C4-2B (cell line): ENCODE data around the gene SHQ1.

Experiments used
- ZFX ChIP-seq: fragments of 450-650 bp; IDR thresholded peaks from 2 replicates; pipeline ENCODE4 v1.6.1; 2017
- TF ChIP-seq, protein P1 (sequence below): fragments of 450-650 bp; conservative IDR thresholded peaks from 2 replicates; pipeline ENCODE4 v1.5.1; 2017; ENCODE audit warnings: mild to moderate bottlenecking

DNA sequence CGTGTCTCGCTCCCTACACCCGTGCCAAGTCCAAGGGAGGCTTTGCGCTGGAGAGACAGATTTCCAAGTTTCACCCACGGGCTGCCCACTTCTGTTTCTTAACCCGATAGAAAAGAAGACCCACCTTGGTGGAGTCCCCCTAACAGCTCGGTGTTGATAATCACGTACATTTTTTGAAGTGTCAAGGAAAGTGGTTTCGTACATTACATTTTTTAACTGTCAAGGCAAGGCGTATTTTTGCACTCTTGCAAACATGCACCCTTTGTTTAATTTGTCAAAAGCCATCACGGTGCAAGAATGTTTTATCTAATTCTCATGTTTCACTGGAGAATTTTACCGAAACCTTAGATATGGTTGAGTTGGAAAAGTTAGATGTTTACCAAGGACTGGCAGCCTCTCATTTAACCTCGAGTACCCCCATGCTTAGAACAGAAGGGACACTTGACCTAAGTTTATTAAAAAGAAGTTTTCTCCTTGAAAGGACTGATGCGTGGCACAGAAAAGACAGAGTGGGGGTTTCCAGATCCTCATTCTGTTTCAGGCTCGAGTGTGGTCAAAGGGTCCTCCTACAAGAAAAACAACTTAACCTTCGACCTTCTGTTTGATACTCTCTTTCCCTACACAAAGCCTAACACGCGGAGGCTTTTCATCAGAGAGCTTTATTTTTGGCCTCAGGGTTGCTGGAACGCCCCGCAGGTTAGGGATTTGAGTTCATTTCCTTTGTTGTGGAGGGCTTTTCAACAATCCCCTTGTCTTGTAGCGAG, 40.5 kb upstream of the SHQ1 start:
- TF ChIP-seq, protein P1, sequence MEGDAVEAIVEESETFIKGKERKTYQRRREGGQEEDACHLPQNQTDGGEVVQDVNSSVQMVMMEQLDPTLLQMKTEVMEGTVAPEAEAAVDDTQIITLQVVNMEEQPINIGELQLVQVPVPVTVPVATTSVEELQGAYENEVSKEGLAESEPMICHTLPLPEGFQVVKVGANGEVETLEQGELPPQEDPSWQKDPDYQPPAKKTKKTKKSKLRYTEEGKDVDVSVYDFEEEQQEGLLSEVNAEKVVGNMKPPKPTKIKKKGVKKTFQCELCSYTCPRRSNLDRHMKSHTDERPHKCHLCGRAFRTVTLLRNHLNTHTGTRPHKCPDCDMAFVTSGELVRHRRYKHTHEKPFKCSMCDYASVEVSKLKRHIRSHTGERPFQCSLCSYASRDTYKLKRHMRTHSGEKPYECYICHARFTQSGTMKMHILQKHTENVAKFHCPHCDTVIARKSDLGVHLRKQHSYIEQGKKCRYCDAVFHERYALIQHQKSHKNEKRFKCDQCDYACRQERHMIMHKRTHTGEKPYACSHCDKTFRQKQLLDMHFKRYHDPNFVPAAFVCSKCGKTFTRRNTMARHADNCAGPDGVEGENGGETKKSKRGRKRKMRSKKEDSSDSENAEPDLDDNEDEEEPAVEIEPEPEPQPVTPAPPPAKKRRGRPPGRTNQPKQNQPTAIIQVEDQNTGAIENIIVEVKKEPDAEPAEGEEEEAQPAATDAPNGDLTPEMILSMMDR, result peak; percentile 27; the same call in 1 of the 2 replicates
- no peak for TF ChIP-seq ZFX
